WI38 (cell line): ENCODE measurements around the gene RGS16.

Experiments used
- H3K4me3 ChIP-seq: 2 replicates; pipeline ENCODE4 v1.5.1; 2011; ENCODE audit warnings: low read depth, mild to moderate bottlenecking, control low read depth, low read length
- CTCF ChIP-seq: IDR thresholded peaks from 2 replicates; pipeline ENCODE4 v1.5.1; 2012; ENCODE audit warnings: low read depth, mild to moderate bottlenecking, control low read depth, low read length

The RGS16 gene

DNA sequence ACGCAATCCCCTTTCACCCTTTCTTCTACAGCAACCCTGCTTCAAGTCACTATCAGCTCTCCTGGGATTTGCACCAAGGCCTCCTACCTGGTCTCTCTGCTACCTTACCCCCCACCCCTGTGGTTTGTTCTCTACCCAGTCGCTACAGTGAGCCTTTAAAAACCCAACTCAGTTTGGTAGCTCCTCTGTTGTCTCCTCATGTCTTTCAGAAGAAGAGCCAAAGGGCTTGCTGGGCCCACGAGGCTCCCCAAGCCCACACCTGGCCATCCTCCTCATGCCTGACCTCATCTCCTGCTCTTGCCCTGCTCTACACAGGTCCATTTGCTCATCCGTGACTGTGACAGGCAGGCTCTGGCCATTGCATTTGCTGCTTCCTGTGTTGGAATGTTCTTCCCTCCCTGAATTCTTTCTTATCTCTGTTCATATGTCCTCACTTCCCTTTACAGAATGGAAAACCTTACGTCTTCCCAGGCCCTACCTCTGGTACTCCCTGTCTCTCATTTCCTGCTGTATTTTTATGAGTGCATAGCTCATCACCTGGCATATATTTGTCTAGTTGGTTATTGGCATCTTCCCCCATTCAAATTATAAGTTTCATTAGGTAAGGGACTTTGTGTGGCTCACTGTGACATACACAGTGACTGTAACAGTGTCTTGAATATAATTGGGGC, 3.3 kb downstream of the RGS16 start:
- H3K4me3 ChIP-seq = no peak overlapping the region
- no peak for TF ChIP-seq CTCF

- no peak for TF ChIP-seq CTCF
- H3K4me3 ChIP-seq = no peak overlapping the region
Observed at GRCh38 chr1:182600036-182600713, 4.0 kb downstream of the RGS16 start.

- peak; percentile 37; the same call in 1 of the 2 replicates for TF ChIP-seq CTCF
- no peak overlapping the region for H3K4me3 ChIP-seq
Observed at GRCh38 chr1:182599339-182599738, 4.8 kb downstream of the RGS16 start.

- no peak overlapping the region for H3K4me3 ChIP-seq
- no peak for TF ChIP-seq CTCF
Observed at GRCh38 chr1:182598296-182598695, 5.9 kb downstream of the RGS16 start.

- no peak overlapping the region for H3K4me3 ChIP-seq
Observed at GRCh38 chr1:182596934-182597333, 7.3 kb downstream of the RGS16 start.

GRCh38 chr1:182595641-182596240, 8.4 kb downstream of the RGS16 start:
- peak; percentile 87 for TF ChIP-seq CTCF
- H3K4me3 ChIP-seq = no peak overlapping the region

More at GRCh38 chr1:182596934-182597333, 7.3 kb downstream of the RGS16 start:
- TF ChIP-seq CTCF = no peak

GRCh38 chr1:182589931-182590330, 14.3 kb downstream of the RGS16 start:
- no peak overlapping the region for H3K4me3 ChIP-seq
- no peak for TF ChIP-seq CTCF
